Sigmoid colon (tissue), 4 donors: Measurements from ENCODE around the gene NFIA.

ENCODE experiments used
- EP300 ChIP-seq, 4 donors: sonication (generic); formaldehyde crosslinking; IDR thresholded peaks; one replicate each; pipeline ENCODE4 v1.6.1; 2017; ENCODE audit warnings: antibody characterized with exemption in 4 of 4
- POLR2AphosphoS5 ChIP-seq, 4 donors: sonication (generic); formaldehyde crosslinking; IDR thresholded peaks; one replicate each; pipeline ENCODE4 v1.6.1; 2017; ENCODE audit warnings: antibody characterized with exemption in 4 of 4
- TF ChIP-seq, protein P1 (sequence below), 4 experiments: fragments of 450-650 bp in 3 of 4; fragments of 200-600 bp in 1 of 4; IDR thresholded peaks; one replicate each; pipeline ENCODE4 v1.5.1; 2016 to 2019; ENCODE audit warnings: antibody characterized with exemption in 4 of 4, mild to moderate bottlenecking in 3 of 4, moderate library complexity in 2 of 4

GRCh38 chr1:61496501-61496900 lies 414.1 kb downstream of the NFIA start:
- TF ChIP-seq, protein P1, sequence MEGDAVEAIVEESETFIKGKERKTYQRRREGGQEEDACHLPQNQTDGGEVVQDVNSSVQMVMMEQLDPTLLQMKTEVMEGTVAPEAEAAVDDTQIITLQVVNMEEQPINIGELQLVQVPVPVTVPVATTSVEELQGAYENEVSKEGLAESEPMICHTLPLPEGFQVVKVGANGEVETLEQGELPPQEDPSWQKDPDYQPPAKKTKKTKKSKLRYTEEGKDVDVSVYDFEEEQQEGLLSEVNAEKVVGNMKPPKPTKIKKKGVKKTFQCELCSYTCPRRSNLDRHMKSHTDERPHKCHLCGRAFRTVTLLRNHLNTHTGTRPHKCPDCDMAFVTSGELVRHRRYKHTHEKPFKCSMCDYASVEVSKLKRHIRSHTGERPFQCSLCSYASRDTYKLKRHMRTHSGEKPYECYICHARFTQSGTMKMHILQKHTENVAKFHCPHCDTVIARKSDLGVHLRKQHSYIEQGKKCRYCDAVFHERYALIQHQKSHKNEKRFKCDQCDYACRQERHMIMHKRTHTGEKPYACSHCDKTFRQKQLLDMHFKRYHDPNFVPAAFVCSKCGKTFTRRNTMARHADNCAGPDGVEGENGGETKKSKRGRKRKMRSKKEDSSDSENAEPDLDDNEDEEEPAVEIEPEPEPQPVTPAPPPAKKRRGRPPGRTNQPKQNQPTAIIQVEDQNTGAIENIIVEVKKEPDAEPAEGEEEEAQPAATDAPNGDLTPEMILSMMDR (IDR thresholded peaks at IDR 0.05): no peak
- no peak for TF ChIP-seq POLR2AphosphoS5 (IDR thresholded peaks at IDR 0.05)
- no peak for TF ChIP-seq EP300 (IDR thresholded peaks at IDR 0.05)
